IMR-90 (cell line): Measurements from ENCODE around the gene SART1. TPM values are rescaled to one million over a fixed set of nuclear protein-coding genes. Genes with fewer than 3 reads are reported as not detected.

ENCODE experiments used
- ATAC-seq: fragments of 200-7000 bp; cut with Tn5 transposase; 2 replicates; pipeline ENCODE4 v1.9.1; 2020; ENCODE audit warnings: low read depth, mild to moderate bottlenecking, moderate library complexity
- BruUV-seq: library from RNA; stranded (reverse); fragments of 400-500 nt; replicated peaks from 2 replicates; lab custom pipeline; 2021; lab: Mats Ljungman, UMichigan
- CTCF ChIA-PET: fragments of 300-600 bp; formaldehyde crosslinking; extraction: SDS; loops from one replicate; lab custom pipeline; 2021; ENCODE audit warnings: antibody characterized with exemption; lab: Yijun Ruan, JAX
- POLR2A ChIA-PET: fragments of 300-600 bp; sonication (Branson Sonifier 250); formaldehyde crosslinking; loops from one replicate; lab custom pipeline; 2022; ENCODE audit warnings: antibody characterized with exemption; ENCODE audit not compliant: unreplicated experiment; lab: Charles Lee
- DNase-seq: peaks from one replicate; pipeline ENCODE4 v3.0.0; 2013
- H2AFZ ChIP-seq: replicated peaks from 2 replicates; pipeline ENCODE3; 2013; ENCODE audit warnings: low read length, mild to moderate bottlenecking; ENCODE audit not compliant: poor library complexity
- H2AK5ac ChIP-seq: 2 replicates; pipeline ENCODE4 v1.6.1; 2013; ENCODE audit warnings: low read depth, low read length, inconsistent platforms
- H2AK9ac ChIP-seq: replicated peaks from 2 replicates; pipeline ENCODE3; 2013; ENCODE audit warnings: mild to moderate bottlenecking, low read depth, low read length, moderate library complexity; ENCODE audit not compliant: poor library complexity
- H2BK120ac ChIP-seq: 2 replicates; pipeline ENCODE4 v1.6.1; 2013; ENCODE audit warnings: low read depth, low read length, inconsistent platforms
- H2BK15ac ChIP-seq: 3 replicates; pipeline ENCODE4 v1.6.1; 2013; ENCODE audit warnings: low read depth, low read length, inconsistent platforms
- H2BK20ac ChIP-seq: 2 replicates; pipeline ENCODE4 v1.6.1; 2013; ENCODE audit warnings: low read depth, mild to moderate bottlenecking, inconsistent platforms, low read length, moderate library complexity
- H2BK5ac ChIP-seq: 2 replicates; pipeline ENCODE4 v1.6.1; 2013; ENCODE audit warnings: mild to moderate bottlenecking, low read depth, low read length, inconsistent platforms; ENCODE audit not compliant: poor library complexity, severe bottlenecking
- H3K14ac ChIP-seq: replicated peaks from 2 replicates; pipeline ENCODE4 v1.6.1; 2013; ENCODE audit warnings: low read depth, low read length, inconsistent platforms
- H3K18ac ChIP-seq: 2 replicates; pipeline ENCODE4 v1.6.1; 2013; ENCODE audit warnings: low read depth, low read length, control low read depth
- H3K23ac ChIP-seq: 2 replicates; pipeline ENCODE4 v1.6.1; 2013; ENCODE audit warnings: low read depth, low read length, inconsistent platforms
- H3K27ac ChIP-seq: 2 replicates; pipeline ENCODE4 v1.5.1; 2013; ENCODE audit warnings: mild to moderate bottlenecking, control low read depth, low read length; ENCODE audit not compliant: insufficient read depth
- H3K27me3 ChIP-seq: 2 replicates; pipeline ENCODE4 v1.6.1; 2013; ENCODE audit warnings: low read length; ENCODE audit not compliant: control insufficient read depth, insufficient read depth
- H3K36me3 ChIP-seq: 2 replicates; pipeline ENCODE4 v1.6.1; 2013; ENCODE audit warnings: low read length, mixed read lengths; ENCODE audit not compliant: control insufficient read depth, insufficient read depth
- H3K4ac ChIP-seq: 2 replicates; pipeline ENCODE4 v1.6.1; 2013; ENCODE audit warnings: low read depth, low read length, inconsistent platforms
- H3K4me1 ChIP-seq: 2 replicates; pipeline ENCODE4 v1.6.1; 2013; ENCODE audit warnings: low read length, mixed read lengths; ENCODE audit not compliant: control insufficient read depth, insufficient read depth
- H3K4me2 ChIP-seq: 2 replicates; pipeline ENCODE4 v1.6.1; 2013; ENCODE audit warnings: low read depth, mild to moderate bottlenecking, control low read depth, low read length, moderate library complexity
- H3K4me3 ChIP-seq: 2 replicates; pipeline ENCODE4 v1.5.1; 2013; ENCODE audit warnings: low read depth, mild to moderate bottlenecking, control low read depth, low read length, moderate library complexity; ENCODE audit not compliant: insufficient read depth
- H3K56ac ChIP-seq: 2 replicates; pipeline ENCODE4 v1.6.1; 2013; ENCODE audit warnings: low read length, inconsistent platforms; ENCODE audit not compliant: insufficient read depth; ENCODE audit errors: extremely low read depth
- H3K79me1 ChIP-seq, 2 experiments: 2 replicates each; pipeline ENCODE4 v1.6.1; 2013; ENCODE audit warnings: low read length in 2 of 2, inconsistent platforms in 1 of 2, low read depth in 1 of 2
- H3K9ac ChIP-seq: 2 replicates; pipeline ENCODE4 v1.6.1; 2013; ENCODE audit warnings: low read depth, low read length, control low read depth
- H3K9me1 ChIP-seq: 2 replicates; pipeline ENCODE4 v1.6.1; 2013; ENCODE audit warnings: low read length, inconsistent platforms; ENCODE audit not compliant: insufficient read depth
- H3K9me3 ChIP-seq: 2 replicates; pipeline ENCODE4 v1.6.1; 2013; ENCODE audit warnings: low read length; ENCODE audit not compliant: control insufficient read depth, insufficient read depth
- H4K20me1 ChIP-seq: 2 replicates; pipeline ENCODE4 v1.6.1; 2013; ENCODE audit warnings: low read length, inconsistent platforms; ENCODE audit not compliant: insufficient read depth
- H4K5ac ChIP-seq: 2 replicates; pipeline ENCODE4 v1.6.1; 2013; ENCODE audit warnings: mild to moderate bottlenecking, low read depth, low read length, control low read depth
- H4K8ac ChIP-seq, 2 experiments: 2 replicates each; pipeline ENCODE4 v1.6.1; 2013; ENCODE audit warnings: low read depth in 2 of 2, low read length in 2 of 2, control low read depth in 1 of 2, inconsistent platforms in 1 of 2
- H4K91ac ChIP-seq: 2 replicates; pipeline ENCODE4 v1.6.1; 2013; ENCODE audit warnings: low read depth, low read length, inconsistent platforms; ENCODE audit not compliant: insufficient read depth
- BHLHE40 ChIP-seq: fragments of 150-350 bp; IDR thresholded peaks from 2 replicates; pipeline ENCODE4 v1.6.1; 2016; ENCODE audit warnings: mild to moderate bottlenecking, low read depth, low read length
- CHD1 ChIP-seq: IDR thresholded peaks from 2 replicates; pipeline ENCODE4 v1.6.1; 2012; ENCODE audit warnings: low read depth, low read length, improper control_type of control experiment
- ELK1 ChIP-seq: fragments of 150-350 bp; IDR thresholded peaks from 2 replicates; pipeline ENCODE4 v1.6.1; 2016; ENCODE audit warnings: low read depth, mild to moderate bottlenecking, low read length, moderate library complexity, borderline replicate concordance
- NFE2L2 ChIP-seq: fragments of 150-350 bp; IDR thresholded peaks from 2 replicates; pipeline ENCODE4 v1.6.1; 2016; ENCODE audit warnings: low read depth, mild to moderate bottlenecking, low read length
- RAD21 ChIP-seq: IDR thresholded peaks from 2 replicates; pipeline ENCODE4 v1.6.1; 2012; ENCODE audit warnings: low read length, improper control_type of control experiment
- RCOR1 ChIP-seq: IDR thresholded peaks from 2 replicates; pipeline ENCODE4 v1.6.1; 2012; ENCODE audit warnings: mild to moderate bottlenecking, low read length, improper control_type of control experiment; ENCODE audit not compliant: insufficient replicate concordance
- RFX5 ChIP-seq: IDR thresholded peaks from 2 replicates; pipeline ENCODE4 v1.8.0; 2012; ENCODE audit warnings: low read depth, mild to moderate bottlenecking, low read length, moderate library complexity
- WGBS, 2 experiments: methylation state at CpG; one replicate each; pipeline versions ENCODE4 v1.1.5 to v1.1.7; 2013; ENCODE audit warnings: missing lambda C conversion rate in 2 of 2; ENCODE audit not compliant: insufficient read length in 1 of 2; ENCODE audit errors: extremely low coverage in 2 of 2; 5-methylcytosine and 5-hydroxymethylcytosine counted together
- dilution Hi-C: fragments of 300-500 bp; cut with HindIII; formaldehyde crosslinking; loops from one replicate; pipeline ENCODE4 v1.14.3; 2018; ENCODE audit warnings: low sequenced_read_pairs; ENCODE audit not compliant: unreplicated experiment
- in situ Hi-C: fragments of 300-500 bp; cut with MboI; formaldehyde crosslinking; loops from 3 replicates; pipeline ENCODE4 v1.14.3; 2019; ENCODE audit warnings: low sequenced_read_pairs, inconsistent platforms, mixed read lengths
- intact Hi-C: fragments of 100-400 bp; cut with micrococcal nuclease; formaldehyde crosslinking; loops from 2 replicates; pipeline ENCODE4 v1.10.0; 2022
- polyA plus RNA-seq, 3 experiments: library from polyadenylated mRNA; depleted of rRNA; stranded (reverse); fragments of >200 nt; gene quantifications; 2 replicates each; pipeline ENCODE4 v1.2.3, GENCODE V29; 2012; ENCODE audit warnings: low replicate concordance in 1 of 3
- total RNA-seq: library from RNA; depleted of rRNA; stranded (reverse); fragments of >200 nt; gene quantifications from 2 replicates; pipeline ENCODE4 v1.2.3, GENCODE V29; 2012
- TF ChIP-seq, protein P1 (sequence below): conservative IDR thresholded peaks from 2 replicates; pipeline ENCODE4 v1.5.1; 2012; ENCODE audit warnings: mild to moderate bottlenecking, low read depth, low read length, improper control_type of control experiment

Gene SART1
- total and polyA plus RNA-seq, 2 of the 4 experiments (the other 2 are of a cell fraction), result 25.5 to 43.5 TPM

DNA sequence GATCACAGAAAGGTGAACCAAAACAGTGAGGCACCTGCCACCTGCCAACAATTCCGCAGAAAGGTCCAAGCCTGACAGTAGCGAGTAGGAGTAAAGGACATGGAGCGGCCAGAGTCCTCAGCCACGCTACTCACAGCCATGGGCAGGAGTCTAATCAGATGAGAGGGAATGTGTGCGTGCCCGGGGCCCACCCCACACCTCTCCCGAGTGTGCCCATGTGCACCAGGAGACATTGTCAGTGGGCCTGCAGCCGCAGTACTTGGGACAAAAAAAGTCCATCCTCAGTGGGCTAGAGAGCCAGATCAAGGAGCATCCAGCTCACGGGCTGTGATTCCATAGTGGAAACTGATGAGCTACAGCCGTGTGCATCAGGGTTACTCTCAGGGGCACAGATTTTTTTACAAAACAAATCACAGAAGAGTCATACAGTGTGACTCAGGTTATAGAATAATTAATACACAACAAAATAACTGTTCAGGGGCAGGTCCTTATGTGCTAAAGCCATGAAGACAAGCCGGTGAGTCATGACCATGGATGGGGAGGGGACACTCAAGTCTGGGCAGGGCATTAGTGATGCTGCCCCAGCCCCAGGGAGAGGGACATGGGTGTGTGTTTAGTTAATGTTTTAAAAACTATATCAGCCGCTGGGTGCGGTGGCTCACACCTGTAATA lies 12.0 kb downstream of the SART1 start:
- CTCF ChIA-PET, result interaction anchor here (0.6 kb wide), 1 partner anchor 16 kb away, joined by 3 read pairs; no protein-coding TSS in a partner anchor

More for the DNA sequence above, 12.0 kb downstream of the SART1 start:
- no peak overlapping the region for H2AK5ac ChIP-seq
- in situ Hi-C loops (no loop called here), dilution Hi-C loops (no loop called here), intact Hi-C loops (no loop called here)
- no peak overlapping the region for H2BK20ac ChIP-seq
- H2AK9ac ChIP-seq, result peak overlapping the region; percentile 15
- TF ChIP-seq NFE2L2 (no peak), RFX5 (no peak), RAD21 (no peak), BHLHE40 (no peak), CHD1 (no peak), ELK1 (no peak), RCOR1 (no peak)
- TF ChIP-seq, protein P1, sequence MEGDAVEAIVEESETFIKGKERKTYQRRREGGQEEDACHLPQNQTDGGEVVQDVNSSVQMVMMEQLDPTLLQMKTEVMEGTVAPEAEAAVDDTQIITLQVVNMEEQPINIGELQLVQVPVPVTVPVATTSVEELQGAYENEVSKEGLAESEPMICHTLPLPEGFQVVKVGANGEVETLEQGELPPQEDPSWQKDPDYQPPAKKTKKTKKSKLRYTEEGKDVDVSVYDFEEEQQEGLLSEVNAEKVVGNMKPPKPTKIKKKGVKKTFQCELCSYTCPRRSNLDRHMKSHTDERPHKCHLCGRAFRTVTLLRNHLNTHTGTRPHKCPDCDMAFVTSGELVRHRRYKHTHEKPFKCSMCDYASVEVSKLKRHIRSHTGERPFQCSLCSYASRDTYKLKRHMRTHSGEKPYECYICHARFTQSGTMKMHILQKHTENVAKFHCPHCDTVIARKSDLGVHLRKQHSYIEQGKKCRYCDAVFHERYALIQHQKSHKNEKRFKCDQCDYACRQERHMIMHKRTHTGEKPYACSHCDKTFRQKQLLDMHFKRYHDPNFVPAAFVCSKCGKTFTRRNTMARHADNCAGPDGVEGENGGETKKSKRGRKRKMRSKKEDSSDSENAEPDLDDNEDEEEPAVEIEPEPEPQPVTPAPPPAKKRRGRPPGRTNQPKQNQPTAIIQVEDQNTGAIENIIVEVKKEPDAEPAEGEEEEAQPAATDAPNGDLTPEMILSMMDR, result no peak
- no peak overlapping the region for H3K27ac ChIP-seq
- no peak overlapping the region for H4K8ac ChIP-seq
- no peak overlapping the region for H3K4ac ChIP-seq
- H3K79me1 ChIP-seq, result peaks cover 5 to 27% of the 10 kb centered on the region in 2 experiments
- no peak overlapping the region for H3K23ac ChIP-seq
- DNase-seq (peak; percentile 76), ATAC-seq (peak; percentile 74)
- H4K91ac ChIP-seq, result no peak overlapping the region
- POLR2A ChIA-PET, result no interaction called here
- no peak overlapping the region for H2AFZ ChIP-seq
- no peaks in the 10 kb centered on the region for H3K9me3 ChIP-seq
- H3K18ac ChIP-seq, result no peak overlapping the region
- no peak overlapping the region for H4K5ac ChIP-seq
- H3K27me3 ChIP-seq, result no peaks in the 10 kb centered on the region
- no peak overlapping the region for H2BK120ac ChIP-seq
- no peak overlapping the region for H3K14ac ChIP-seq
- WGBS, 2 experiments, result no CpG with 5 or more reads among the region's 13 CpGs
- H3K4me3 ChIP-seq, result no peak overlapping the region
- H3K56ac ChIP-seq, result no peak overlapping the region
- no peaks in the 10 kb centered on the region for H3K9me1 ChIP-seq
- BruUV-seq, result no TSS peak
- H3K9ac ChIP-seq, result no peak overlapping the region
- H3K4me1 ChIP-seq, result 0 out of 2 replicates have a peak, but pooled peaks cover 2% of the 10 kb centered on the region
- H2BK5ac ChIP-seq, result no peak overlapping the region
- no peak overlapping the region for H2BK15ac ChIP-seq
- peaks cover 43% of the 10 kb centered on the region for H3K36me3 ChIP-seq
- H3K4me2 ChIP-seq, result no peak overlapping the region
- H4K20me1 ChIP-seq, result no peaks in the 10 kb centered on the region
